ENCODE data around the gene EXOC6. TPM values are rescaled to one million over a fixed set of nuclear protein-coding genes. Genes with fewer than 3 reads are reported as not detected.

The EXOC6 gene
- total and polyA plus RNA-seq, 3 experiments from 2014 or later = 7.3 to 10.9 (median 10.6) TPM

DNA sequence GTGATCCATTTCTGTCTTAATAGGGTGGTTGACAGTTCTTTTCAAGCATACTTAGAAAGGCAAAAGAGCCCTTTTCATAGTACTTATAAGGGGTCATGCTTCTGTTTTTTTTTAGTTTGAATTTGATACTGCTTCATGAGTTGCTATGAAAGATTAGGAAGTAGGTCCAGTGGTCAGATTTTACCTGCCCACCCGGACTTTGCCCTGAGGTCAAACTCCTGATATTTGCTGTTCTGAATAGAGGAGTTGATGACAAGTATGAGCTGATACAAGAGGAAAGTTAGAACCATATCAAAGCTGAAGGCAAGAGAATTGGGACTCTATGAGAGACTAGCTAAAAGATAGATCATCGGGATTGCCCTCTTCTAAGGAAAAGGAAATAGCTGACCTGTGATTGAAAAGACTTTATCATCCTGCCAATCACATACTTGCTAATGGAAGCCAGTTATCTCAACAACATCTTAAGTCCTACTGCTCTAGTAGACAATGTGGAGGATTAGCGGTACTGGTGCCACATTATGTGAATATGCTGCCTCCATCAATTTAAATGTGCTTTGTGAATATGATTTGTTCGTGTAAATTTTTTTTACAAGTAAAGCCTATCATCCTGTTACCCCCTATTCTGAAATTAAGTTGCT, 174.8 kb downstream of the EXOC6 start:
- no peaks in the 10 kb centered on the region for H3K9me3 ChIP-seq (ENCODE audit: low read length)
- no peaks in the 10 kb centered on the region for H3K4me1 Mint-ChIP-seq
- H3K27me3 Mint-ChIP-seq = no peaks in the 10 kb centered on the region
- H3K27ac ChIP-seq (ENCODE audit: low read depth, low read length) = no peak overlapping the region
- no peaks in the 10 kb centered on the region for H3K4me1 ChIP-seq (ENCODE audit: insufficient read depth, low read length)
- DNase-seq = no peak
- H3K9me3 Mint-ChIP-seq = no peaks in the 10 kb centered on the region
- POLR2A ChIA-PET = no interaction called here
- CTCF ChIA-PET = no interaction called here
- no peaks in the 10 kb centered on the region for H3K27me3 ChIP-seq (ENCODE audit: insufficient read depth, low read length, poor library complexity, severe bottlenecking)
- H3K36me3 ChIP-seq (ENCODE audit: insufficient read depth, low read length) = no peaks in the 10 kb centered on the region
- no peak overlapping the region for H3K27ac Mint-ChIP-seq
- H3K36me3 Mint-ChIP-seq = peaks cover 0 to 30% (median 16%) of the 10 kb centered on the region in 3 donors
- H3K4me3 Mint-ChIP-seq = no peak overlapping the region
- H3K4me3 ChIP-seq (ENCODE audit: low read length) = no peak overlapping the region

DNA sequence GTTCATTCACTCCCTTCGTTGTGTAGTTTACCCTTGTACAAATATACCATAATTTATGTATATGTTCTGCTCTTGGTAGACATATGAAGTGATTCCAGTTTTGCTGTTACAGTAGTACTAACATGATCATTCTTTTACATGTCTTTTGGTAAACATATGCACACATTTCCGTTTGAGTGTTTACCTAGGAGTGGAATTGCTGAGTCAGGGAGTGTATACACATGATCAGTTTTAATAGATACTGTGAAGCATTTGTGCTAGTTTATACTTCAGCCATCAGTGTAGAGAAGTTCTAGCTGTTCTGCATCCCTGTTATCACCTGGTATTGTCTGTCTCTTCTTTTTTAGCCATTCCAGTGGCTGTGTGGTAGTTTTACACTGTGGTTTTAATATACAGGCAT, 177.8 kb downstream of the EXOC6 start:
- no peaks in the 10 kb centered on the region for H3K9me3 ChIP-seq (ENCODE audit: low read length)
- no peaks in the 10 kb centered on the region for H3K27me3 ChIP-seq (ENCODE audit: insufficient read depth, low read length, poor library complexity, severe bottlenecking)
- Mint-ChIP-seq H3K4me3 (no peak overlapping the region), H3K4me1 (no peaks in the 10 kb centered on the region), H3K27me3 (no peaks in the 10 kb centered on the region), H3K9me3 (no peaks in the 10 kb centered on the region), H3K36me3 (peaks cover 4 to 32% (median 21%) of the 10 kb centered on the region in 3 donors), H3K27ac (no peak overlapping the region)
- ChIA-PET CTCF (no interaction called here), POLR2A (no interaction called here)
- no peak overlapping the region for H3K4me3 ChIP-seq (ENCODE audit: low read length)
- no peak for DNase-seq
- H3K4me1 ChIP-seq (ENCODE audit: insufficient read depth, low read length) = no peaks in the 10 kb centered on the region
- H3K27ac ChIP-seq (ENCODE audit: low read depth, low read length) = no peak overlapping the region
- no peaks in the 10 kb centered on the region for H3K36me3 ChIP-seq (ENCODE audit: insufficient read depth, low read length)

DNA sequence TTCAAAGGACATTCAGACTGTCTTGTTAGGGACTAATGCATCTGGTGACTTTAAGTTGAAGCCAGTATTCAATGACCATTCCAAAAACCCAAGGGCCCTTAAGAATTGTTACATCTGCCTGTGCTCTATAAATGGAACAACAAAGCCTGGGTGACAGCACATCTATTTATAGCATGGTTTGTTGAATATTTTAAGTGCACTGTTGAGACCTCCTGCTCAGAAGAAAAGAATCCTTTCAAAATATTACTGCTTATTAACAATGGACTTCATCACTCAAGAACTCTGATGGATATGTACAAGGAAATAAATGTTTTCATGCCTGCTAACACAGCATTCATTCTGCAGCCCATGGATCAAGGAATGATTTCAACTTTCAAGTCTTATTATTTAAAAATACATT, 179.2 kb downstream of the EXOC6 start:
- no peak overlapping the region for H3K27ac Mint-ChIP-seq
- H3K36me3 Mint-ChIP-seq = peaks cover 4 to 31% (median 19%) of the 10 kb centered on the region in 3 donors
- ChIA-PET CTCF (no interaction called here), POLR2A (no interaction called here)
- no peak for DNase-seq
- no peaks in the 10 kb centered on the region for H3K9me3 ChIP-seq (ENCODE audit: low read length)
- no peaks in the 10 kb centered on the region for H3K36me3 ChIP-seq (ENCODE audit: insufficient read depth, low read length)
- H3K27me3 Mint-ChIP-seq = no peaks in the 10 kb centered on the region
- H3K27me3 ChIP-seq (ENCODE audit: insufficient read depth, low read length, poor library complexity, severe bottlenecking) = no peaks in the 10 kb centered on the region
- H3K4me1 ChIP-seq (ENCODE audit: insufficient read depth, low read length) = no peaks in the 10 kb centered on the region
- no peaks in the 10 kb centered on the region for H3K4me1 Mint-ChIP-seq
- no peak overlapping the region for H3K4me3 Mint-ChIP-seq
- H3K9me3 Mint-ChIP-seq = no peaks in the 10 kb centered on the region
- H3K27ac ChIP-seq (ENCODE audit: low read depth, low read length) = no peak overlapping the region
- H3K4me3 ChIP-seq (ENCODE audit: low read length) = no peak overlapping the region

DNA sequence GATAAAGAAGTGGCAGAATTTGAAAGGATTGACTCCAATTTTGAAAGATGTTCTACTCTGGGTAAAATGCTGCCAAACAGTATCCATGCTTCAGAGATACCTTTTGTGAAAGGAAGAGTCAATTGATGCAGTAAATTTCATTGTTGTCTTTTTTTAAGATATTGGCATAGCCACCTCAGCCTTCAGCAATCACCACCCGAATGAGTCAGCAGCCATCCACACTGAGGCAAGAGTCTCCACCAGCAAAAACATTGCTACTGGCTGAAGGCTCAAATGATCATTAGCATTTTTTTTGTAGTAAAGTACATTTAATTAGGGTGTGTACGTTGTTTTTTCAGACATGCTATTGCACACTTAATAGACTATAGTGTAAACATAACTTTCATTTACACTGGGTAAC, 180.6 kb downstream of the EXOC6 start:
- Histone ChIP-seq H3K4me3 (ENCODE audit: low read length) (no peak overlapping the region), H3K36me3 (ENCODE audit: insufficient read depth, low read length) (no peaks in the 10 kb centered on the region), H3K27ac (ENCODE audit: low read depth, low read length) (no peak overlapping the region), H3K27me3 (ENCODE audit: insufficient read depth, low read length, poor library complexity, severe bottlenecking) (no peaks in the 10 kb centered on the region), H3K4me1 (ENCODE audit: insufficient read depth, low read length) (no peaks in the 10 kb centered on the region), H3K9me3 (ENCODE audit: low read length) (no peaks in the 10 kb centered on the region)
- no peak for DNase-seq
- Mint-ChIP-seq H3K9me3 (no peaks in the 10 kb centered on the region), H3K36me3 (peaks cover 4 to 29% (median 19%) of the 10 kb centered on the region in 3 donors), H3K4me1 (no peaks in the 10 kb centered on the region), H3K27me3 (no peaks in the 10 kb centered on the region), H3K4me3 (no peak overlapping the region), H3K27ac (no peak overlapping the region)
- CTCF ChIA-PET = interaction anchor here (0.7 kb wide), 2 partner anchors 32 to 299 kb away, joined by 3 read pairs; no protein-coding TSS in a partner anchor
- POLR2A ChIA-PET = no interaction called here

DNA sequence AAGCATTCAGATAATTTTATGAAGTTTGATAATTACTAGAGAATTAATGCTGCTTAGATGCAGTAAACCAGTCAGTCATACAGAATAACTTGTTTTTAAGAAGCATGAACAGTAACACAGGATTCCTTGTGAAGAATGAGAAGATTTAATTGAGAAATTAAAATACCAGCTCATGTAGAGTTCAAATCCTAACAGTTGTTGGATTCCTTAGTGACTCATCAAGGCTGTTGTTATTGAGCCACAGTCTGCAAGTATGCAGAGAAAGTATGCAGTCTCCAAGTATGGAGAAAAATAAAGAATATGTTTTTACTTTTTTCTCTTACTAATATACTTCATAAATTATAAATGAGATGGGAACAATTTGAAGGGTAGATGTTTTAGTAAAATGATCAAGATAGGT, 182.1 kb downstream of the EXOC6 start:
- Mint-ChIP-seq H3K4me3 (no peak overlapping the region), H3K36me3 (peaks cover 4 to 25% (median 17%) of the 10 kb centered on the region in 3 donors), H3K9me3 (no peaks in the 10 kb centered on the region), H3K27me3 (no peaks in the 10 kb centered on the region), H3K27ac (no peak overlapping the region), H3K4me1 (no peaks in the 10 kb centered on the region)
- no peak overlapping the region for H3K27ac ChIP-seq (ENCODE audit: low read depth, low read length)
- H3K4me3 ChIP-seq (ENCODE audit: low read length) = no peak overlapping the region
- H3K27me3 ChIP-seq (ENCODE audit: insufficient read depth, low read length, poor library complexity, severe bottlenecking) = no peaks in the 10 kb centered on the region
- H3K4me1 ChIP-seq (ENCODE audit: insufficient read depth, low read length) = no peaks in the 10 kb centered on the region
- no peaks in the 10 kb centered on the region for H3K9me3 ChIP-seq (ENCODE audit: low read length)
- DNase-seq = no peak
- POLR2A ChIA-PET = no interaction called here
- no peaks in the 10 kb centered on the region for H3K36me3 ChIP-seq (ENCODE audit: insufficient read depth, low read length)
- CTCF ChIA-PET = no interaction called here

DNA sequence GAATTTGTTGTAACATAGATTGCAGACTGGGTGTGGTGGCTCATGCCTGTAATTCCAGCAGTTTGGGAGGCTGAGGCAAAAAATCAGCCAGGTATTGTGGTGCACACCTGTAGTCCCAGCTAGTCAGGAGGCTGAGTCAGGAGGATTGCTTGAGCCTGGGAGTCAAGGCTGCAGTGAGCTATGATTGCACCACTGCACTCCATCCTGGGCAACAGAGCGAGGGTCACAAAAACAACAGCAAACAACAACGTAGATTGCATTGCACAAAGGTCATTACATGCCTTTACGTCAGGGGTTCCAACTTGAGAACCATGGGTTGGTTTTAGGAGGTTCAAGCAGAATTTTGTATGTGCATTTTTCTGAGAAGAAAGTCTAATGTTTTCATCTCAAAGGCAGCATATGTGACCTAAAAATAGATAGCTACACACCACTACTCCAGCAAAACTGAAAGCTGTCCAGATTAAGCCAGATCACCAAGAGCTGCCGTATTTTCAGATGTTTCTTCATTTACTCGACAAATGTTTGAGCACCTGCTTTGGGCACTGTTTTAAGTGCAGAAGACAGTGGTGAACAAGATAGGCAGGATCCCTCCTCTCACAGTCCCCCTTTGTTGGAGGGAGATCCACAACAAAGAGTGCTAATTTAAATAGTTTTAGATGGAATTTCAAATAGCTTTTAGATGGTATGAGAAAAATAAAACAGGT, 183.9 kb downstream of the EXOC6 start:
- no peaks in the 10 kb centered on the region for H3K9me3 Mint-ChIP-seq
- no peak for DNase-seq
- Histone ChIP-seq H3K36me3 (ENCODE audit: insufficient read depth, low read length) (no peaks in the 10 kb centered on the region), H3K27me3 (ENCODE audit: insufficient read depth, low read length, poor library complexity, severe bottlenecking) (no peaks in the 10 kb centered on the region), H3K4me3 (ENCODE audit: low read length) (no peak overlapping the region), H3K9me3 (ENCODE audit: low read length) (no peaks in the 10 kb centered on the region), H3K4me1 (ENCODE audit: insufficient read depth, low read length) (no peaks in the 10 kb centered on the region), H3K27ac (ENCODE audit: low read depth, low read length) (no peak overlapping the region)
- ChIA-PET CTCF (no interaction called here), POLR2A (no interaction called here)
- no peaks in the 10 kb centered on the region for H3K27me3 Mint-ChIP-seq
- H3K36me3 Mint-ChIP-seq = peaks cover 8 to 10% (median 10%) of the 10 kb centered on the region in 3 donors
- H3K27ac Mint-ChIP-seq = peak overlapping the region in 1 of 8 donors; percentile 61
- H3K4me3 Mint-ChIP-seq = no peak overlapping the region
- H3K4me1 Mint-ChIP-seq = no peaks in the 10 kb centered on the region

DNA sequence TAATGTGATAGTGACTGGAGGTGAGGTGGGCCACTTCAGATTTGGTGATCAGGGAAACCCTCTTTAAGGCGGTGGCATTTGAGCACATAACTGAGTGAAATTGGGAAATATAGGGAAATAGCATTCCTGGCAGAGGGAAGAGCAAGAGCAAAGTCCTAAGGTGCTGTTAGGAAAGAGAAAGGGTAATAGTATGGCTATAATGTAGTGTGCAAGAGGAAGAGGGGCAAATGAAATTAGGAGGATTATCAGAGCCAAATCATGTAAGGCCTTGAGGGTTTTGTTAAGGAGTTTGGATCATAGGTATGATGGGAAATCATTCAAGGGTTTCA, 184.5 kb downstream of the EXOC6 start:
- ChIA-PET CTCF (no interaction called here), POLR2A (no interaction called here)
- H3K9me3 Mint-ChIP-seq = no peaks in the 10 kb centered on the region
- no peak overlapping the region for H3K4me3 Mint-ChIP-seq
- no peaks in the 10 kb centered on the region for H3K27me3 Mint-ChIP-seq
- no peaks in the 10 kb centered on the region for H3K4me1 Mint-ChIP-seq
- Histone ChIP-seq H3K36me3 (ENCODE audit: insufficient read depth, low read length) (no peaks in the 10 kb centered on the region), H3K4me3 (ENCODE audit: low read length) (no peak overlapping the region), H3K9me3 (ENCODE audit: low read length) (no peaks in the 10 kb centered on the region), H3K27ac (ENCODE audit: low read depth, low read length) (no peak overlapping the region), H3K4me1 (ENCODE audit: insufficient read depth, low read length) (no peaks in the 10 kb centered on the region), H3K27me3 (ENCODE audit: insufficient read depth, low read length, poor library complexity, severe bottlenecking) (no peaks in the 10 kb centered on the region)
- H3K36me3 Mint-ChIP-seq = peaks cover 7 to 10% (median 8%) of the 10 kb centered on the region in 3 donors
- peak overlapping the region in 2 of 8 donors; percentile 5 to 26 for H3K27ac Mint-ChIP-seq
- no peak for DNase-seq

DNA sequence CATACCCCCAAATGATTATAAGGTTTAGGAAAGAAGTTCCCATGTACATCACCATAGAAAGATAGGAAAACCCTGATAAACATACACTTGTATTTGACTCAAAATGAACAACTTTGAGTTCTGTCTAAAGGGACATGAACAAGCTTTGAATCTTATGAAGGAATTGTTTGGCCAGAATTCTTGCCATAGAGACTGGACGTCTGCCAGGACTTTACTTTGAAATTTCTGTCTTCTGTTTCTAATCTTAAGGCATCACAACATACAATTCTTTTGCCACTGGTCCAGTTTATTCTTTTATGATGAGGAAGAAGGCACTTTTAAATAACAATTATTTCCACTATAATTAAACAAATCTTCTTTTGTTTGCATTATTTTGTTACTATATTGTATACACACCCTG, 186.1 kb downstream of the EXOC6 start:
- Mint-ChIP-seq H3K9me3 (no peaks in the 10 kb centered on the region), H3K27me3 (no peaks in the 10 kb centered on the region), H3K36me3 (peaks cover 5 to 7% (median 5%) of the 10 kb centered on the region in 3 donors), H3K4me3 (no peak overlapping the region), H3K27ac (no peak overlapping the region), H3K4me1 (no peaks in the 10 kb centered on the region)
- Histone ChIP-seq H3K27me3 (ENCODE audit: insufficient read depth, low read length, poor library complexity, severe bottlenecking) (no peaks in the 10 kb centered on the region), H3K4me1 (ENCODE audit: insufficient read depth, low read length) (no peaks in the 10 kb centered on the region), H3K4me3 (ENCODE audit: low read length) (no peak overlapping the region), H3K36me3 (ENCODE audit: insufficient read depth, low read length) (no peaks in the 10 kb centered on the region), H3K27ac (ENCODE audit: low read depth, low read length) (no peak overlapping the region), H3K9me3 (ENCODE audit: low read length) (no peaks in the 10 kb centered on the region)
- CTCF ChIA-PET = no interaction called here
- POLR2A ChIA-PET = no interaction called here
- DNase-seq = no peak
